H1 (cell line): ENCODE measurements around the gene CC2D2A. TPM values are rescaled to one million over a fixed set of nuclear protein-coding genes. Genes with fewer than 3 reads are reported as not detected.

ENCODE experiments used
- CTCF ChIA-PET: fragments of 300-600 bp; sonication (Branson Sonifier 250); formaldehyde crosslinking; loops from one replicate; lab custom pipeline; 2021; ENCODE audit not compliant: partially characterized antibody; lab: Charles Lee
- POLR2A ChIA-PET: fragments of 300-600 bp; sonication (Branson Sonifier 250); formaldehyde crosslinking; loops from one replicate; lab custom pipeline; 2021; ENCODE audit warnings: inconsistent platforms; ENCODE audit not compliant: partially characterized antibody; lab: Charles Lee
- DNase-seq, 2 experiments: peaks; one replicate each; pipeline versions ENCODE4 v3.0.0 to v3.0.0-alpha.2; 2010 to 2022; ENCODE audit warnings: low spot score in 2 of 2, low read depth in 1 of 2, mixed read lengths in 1 of 2
- FAIRE-seq: peaks from 2 replicates; lab custom pipeline; 2011; peaks lifted over from hg19 to GRCh38; lab: Jason Lieb, UNC
- H2AFZ ChIP-seq: 2 replicates; pipeline ENCODE4 v1.8.1; 2012; ENCODE audit warnings: low read length, inconsistent platforms
- H2AK5ac ChIP-seq: 2 replicates; pipeline ENCODE4 v1.6.1; 2013; ENCODE audit warnings: low read depth, low read length
- H2BK120ac ChIP-seq: replicated peaks from 2 replicates; pipeline ENCODE3; 2013; ENCODE audit warnings: low read depth, low read length, inconsistent platforms
- H2BK12ac ChIP-seq: 2 replicates; pipeline ENCODE4 v1.6.1; 2013; ENCODE audit warnings: low read depth, low read length
- H2BK15ac ChIP-seq: 2 replicates; pipeline ENCODE4 v1.6.1; 2013; ENCODE audit warnings: low read length
- H2BK20ac ChIP-seq: 2 replicates; pipeline ENCODE4 v1.6.1; 2013; ENCODE audit warnings: low read length
- H2BK5ac ChIP-seq: 2 replicates; pipeline ENCODE4 v1.6.1; 2013; ENCODE audit warnings: low read depth, low read length
- H3K14ac ChIP-seq: 2 replicates; pipeline ENCODE4 v1.6.1; 2013; ENCODE audit warnings: inconsistent platforms; ENCODE audit not compliant: insufficient read length
- H3K18ac ChIP-seq: 2 replicates; pipeline ENCODE4 v1.6.1; 2013; ENCODE audit warnings: low read length; ENCODE audit errors: extremely low read depth
- H3K23ac ChIP-seq: 2 replicates; pipeline ENCODE4 v1.6.1; 2013; ENCODE audit warnings: inconsistent platforms; ENCODE audit not compliant: insufficient read length
- H3K23me2 ChIP-seq: 2 replicates; pipeline ENCODE4 v1.6.1; 2013; ENCODE audit warnings: low read depth, low read length
- H3K27ac ChIP-seq: 2 replicates; pipeline ENCODE4 v1.6.1; 2011; ENCODE audit warnings: low read depth, low read length, inconsistent platforms
- H3K27me3 ChIP-seq, 4 experiments: replicated peaks in 1 of 4; 1 replicate in 1 of 4; 2 replicates in 3 of 4; pipeline versions ENCODE4 v1.6.1 to v1.8.1; 2011 to 2013; ENCODE audit warnings: low read length in 3 of 4, mild to moderate bottlenecking in 3 of 4, inconsistent platforms in 2 of 4, mixed read lengths in 2 of 4, moderate library complexity in 1 of 4; ENCODE audit not compliant: control insufficient read depth in 3 of 4, insufficient read depth in 3 of 4; ENCODE audit errors: extremely low read depth in 1 of 4
- H3K36me3 ChIP-seq, 4 experiments: 2 replicates each; pipeline versions ENCODE4 v1.6.1 to v1.8.1; 2011 to 2013; ENCODE audit warnings: mild to moderate bottlenecking in 4 of 4, low read length in 3 of 4, moderate library complexity in 2 of 4, control low read depth in 1 of 4, inconsistent platforms in 1 of 4; ENCODE audit not compliant: insufficient read depth in 4 of 4, control insufficient read depth in 2 of 4
- H3K4ac ChIP-seq: replicated peaks from 2 replicates; pipeline ENCODE3; 2013; ENCODE audit warnings: low read length, low read depth, mixed read lengths, inconsistent platforms; ENCODE audit not compliant: insufficient read length
- H3K4me1 ChIP-seq, 4 experiments: replicated peaks in 1 of 4; 1 replicate in 1 of 4; 2 replicates in 3 of 4; pipeline versions ENCODE4 v1.6.1 to v1.8.1; 2011 to 2013; ENCODE audit warnings: low read length in 3 of 4, inconsistent platforms in 2 of 4, mixed read lengths in 1 of 4; ENCODE audit not compliant: insufficient read depth in 4 of 4, control insufficient read depth in 3 of 4
- H3K4me2 ChIP-seq, 2 experiments: 2 replicates each; pipeline versions ENCODE4 v1.6.1 to v1.8.1; 2011 to 2013; ENCODE audit warnings: low read depth in 2 of 2, low read length in 2 of 2, control low read depth in 1 of 2, inconsistent platforms in 1 of 2, mild to moderate bottlenecking in 1 of 2; ENCODE audit not compliant: insufficient read depth in 1 of 2
- H3K4me3 ChIP-seq, 4 experiments: fragments of 200-600, 300-600 bp in 1 of 4; sonication (generic), shearing (Covaris generic), sonication (Bioruptor Twin) in 1 of 4; 2 replicates each; pipeline versions ENCODE4 v1.5.1 to v1.8.1; 2011 to 2016; ENCODE audit warnings: low read length in 4 of 4, low read depth in 3 of 4, control low read depth in 2 of 4, inconsistent platforms in 2 of 4, mild to moderate bottlenecking in 2 of 4, mixed read lengths in 1 of 4, moderate library complexity in 1 of 4; ENCODE audit not compliant: insufficient read depth in 2 of 4; ENCODE audit errors: extremely low read depth in 1 of 4
- H3K56ac ChIP-seq: replicated peaks from 2 replicates; pipeline ENCODE3; 2013; ENCODE audit warnings: low read depth, mild to moderate bottlenecking, mixed read lengths, low read length, inconsistent platforms; ENCODE audit not compliant: insufficient read length
- H3K79me1 ChIP-seq: 2 replicates; pipeline ENCODE4 v1.6.1; 2013; ENCODE audit warnings: low read depth, low read length, control low read depth
- H3K79me2 ChIP-seq, 2 experiments: 2 replicates each; pipeline versions ENCODE4 v1.6.1 to v1.8.1; 2012 to 2013; ENCODE audit warnings: low read length in 2 of 2, mild to moderate bottlenecking in 2 of 2, inconsistent platforms in 1 of 2; ENCODE audit not compliant: insufficient read depth in 2 of 2, control insufficient read depth in 1 of 2
- H3K9ac ChIP-seq, 4 experiments: replicated peaks in 1 of 4; 1 replicate in 1 of 4; 2 replicates in 3 of 4; pipeline versions ENCODE4 v1.6.1 to v1.8.1; 2011 to 2013; ENCODE audit warnings: low read depth in 3 of 4, low read length in 3 of 4, control low read depth in 2 of 4, mild to moderate bottlenecking in 2 of 4, moderate library complexity in 2 of 4, inconsistent platforms in 1 of 4; ENCODE audit errors: extremely low read depth in 1 of 4
- H3K9me3 ChIP-seq, 2 experiments: 2 replicates each; pipeline versions ENCODE4 v1.6.1 to v1.8.1; 2012 to 2013; ENCODE audit warnings: mild to moderate bottlenecking in 2 of 2, moderate library complexity in 2 of 2, control low read depth in 1 of 2, inconsistent platforms in 1 of 2, low read depth in 1 of 2, low read length in 1 of 2, mixed read lengths in 1 of 2; ENCODE audit not compliant: insufficient read depth in 2 of 2
- H4K20me1 ChIP-seq, 2 experiments: replicated peaks in 1 of 2; 2 replicates each; pipeline versions ENCODE3 to v1.8.1; 2011 to 2013; ENCODE audit warnings: inconsistent platforms in 2 of 2, low read length in 2 of 2, mild to moderate bottlenecking in 1 of 2; ENCODE audit not compliant: insufficient read depth in 2 of 2, control insufficient read depth in 1 of 2
- H4K5ac ChIP-seq: 2 replicates; pipeline ENCODE4 v1.6.1; 2013; ENCODE audit warnings: low read length, low read depth, mixed read lengths, inconsistent platforms; ENCODE audit not compliant: insufficient read length
- H4K8ac ChIP-seq: 2 replicates; pipeline ENCODE4 v1.8.0; 2013; ENCODE audit warnings: mild to moderate bottlenecking, moderate library complexity, low read length, inconsistent platforms; ENCODE audit not compliant: insufficient read depth; ENCODE audit errors: extremely low read depth
- H4K91ac ChIP-seq: replicated peaks from 2 replicates; pipeline ENCODE3; 2013; ENCODE audit warnings: low read length, mixed read lengths, inconsistent platforms; ENCODE audit not compliant: insufficient read length
- ASH2L ChIP-seq: fragments of 200-600, 300-600 bp; sonication (generic); IDR thresholded peaks from one replicate; pipeline ENCODE4 v1.7.1; 2017; ENCODE audit warnings: low read length
- JUND ChIP-seq: IDR thresholded peaks from 2 replicates; pipeline ENCODE4 v1.6.1; 2011; ENCODE audit warnings: mild to moderate bottlenecking, improper control_type of control experiment, low read length
- MAX ChIP-seq: IDR thresholded peaks from 2 replicates; pipeline ENCODE4 v1.6.1; 2012; ENCODE audit warnings: inconsistent platforms
- NRF1 ChIP-seq: IDR thresholded peaks from 2 replicates; pipeline ENCODE4 v1.6.1; 2011; ENCODE audit warnings: mild to moderate bottlenecking, low read depth, low read length, improper control_type of control experiment
- RBBP5 ChIP-seq: IDR thresholded peaks from 2 replicates; pipeline ENCODE4 v1.7.1; 2012; ENCODE audit warnings: low read depth, mild to moderate bottlenecking, inconsistent platforms, low read length, moderate library complexity, borderline replicate concordance
- WGBS, 2 experiments: shearing (Covaris generic) in 1 of 2; methylation state at CpG; one replicate each; pipeline versions ENCODE4 v1.1.6 to v1.1.7; 2013 to 2015; ENCODE audit warnings: low lambda C conversion rate in 2 of 2, mixed read lengths in 2 of 2, inconsistent platforms in 1 of 2, low coverage in 1 of 2, missing lambda C conversion rate in 1 of 2; ENCODE audit not compliant: insufficient replicate concordance in 2 of 2, insufficient coverage in 1 of 2, insufficient read length in 1 of 2; ENCODE audit errors: extremely low coverage in 1 of 2, missing lambda C conversion rate in 1 of 2; 5-methylcytosine and 5-hydroxymethylcytosine counted together
- polyA plus RNA-seq, 7 experiments: library from polyadenylated mRNA; depleted of rRNA in 3 of 7; stranded (reverse) in 5 of 7; unstranded in 2 of 7; fragments of >200 nt in 5 of 7; fragments of 200-250 nt in 2 of 7; gene quantifications; 1 replicate in 5 of 7; 2 replicates in 1 of 7; 4 replicates in 1 of 7; pipeline versions ENCODE4 v1.2.1 to v1.2.3, GENCODE V29; 2011 to 2013; ENCODE audit warnings: missing spikeins in 2 of 7, mixed read lengths in 2 of 7
- total RNA-seq: library from RNA; stranded (reverse); fragmentation: NEBNext Ultra II Directional; extraction: Animal tissue kit (Norgen Biotek cat#: 25700); gene quantifications from 2 replicates; pipeline ENCODE4 v1.2.1, GENCODE V29; 2021

The CC2D2A gene
- total and polyA plus RNA-seq, 2 of the 8 experiments (the other 6 are each of a cell fraction or from before 2014, with no cell fraction given), result 11.0 to 12.2 TPM

DNA sequence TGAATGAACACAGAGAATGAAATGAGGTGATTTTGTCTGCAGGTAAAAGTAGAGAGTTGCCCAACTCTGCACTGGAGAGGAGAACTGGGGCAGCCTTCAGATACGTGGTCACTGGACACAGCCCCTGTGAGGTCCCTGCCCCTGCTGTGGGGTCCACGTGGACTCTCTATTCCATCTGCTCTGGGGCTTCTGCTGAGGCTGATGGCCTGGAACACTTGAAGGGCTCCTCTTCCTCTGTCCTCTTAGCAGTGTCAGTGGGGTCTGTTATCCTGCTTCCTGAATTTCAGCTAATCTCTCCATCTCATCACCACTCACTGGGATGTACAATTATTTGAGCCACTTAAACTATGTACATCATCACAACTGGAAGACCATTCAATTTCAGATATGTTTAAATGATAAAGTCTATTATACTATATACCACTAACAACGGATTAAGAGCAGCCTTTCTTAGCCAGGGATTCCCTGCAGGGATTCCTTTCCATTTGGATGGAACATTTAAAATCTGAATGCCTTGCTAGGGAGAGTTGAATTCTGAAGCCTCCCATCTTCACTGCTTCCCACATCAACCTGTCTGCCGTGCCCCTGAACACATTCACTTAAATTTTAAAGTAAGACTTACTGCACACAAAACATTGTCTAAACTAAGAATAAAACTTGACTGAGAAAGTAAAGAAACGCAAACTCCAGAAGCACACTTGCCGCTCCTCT is 74.0 kb downstream of the CC2D2A start:
- no peaks in the 10 kb centered on the region for H3K27me3 ChIP-seq
- DNase-seq (no peak), FAIRE-seq (peak; percentile 72)
- no peak overlapping the region; the same call in 1 of the 2 replicates for H2BK5ac ChIP-seq
- H3K9me3 ChIP-seq, result no peaks in the 10 kb centered on the region
- H3K9ac ChIP-seq, result no peak overlapping the region
- H2BK15ac ChIP-seq, result no peak overlapping the region
- no peak overlapping the region for H2AK5ac ChIP-seq
- H3K79me1 ChIP-seq, result no peaks in the 10 kb centered on the region
- H3K23ac ChIP-seq, result no peak overlapping the region
- H3K36me3 ChIP-seq, result no peaks in the 10 kb centered on the region; a peak in 3 of 8 replicates
- no peak overlapping the region for H2BK120ac ChIP-seq
- H4K91ac ChIP-seq, result no peak overlapping the region
- H2AFZ ChIP-seq, result no peak overlapping the region
- H3K23me2 ChIP-seq, result no peaks in the 10 kb centered on the region
- no peak overlapping the region for H3K27ac ChIP-seq
- peak overlapping the region; percentile 13 for H2BK12ac ChIP-seq
- no peak overlapping the region for H4K8ac ChIP-seq
- WGBS, 2 experiments, result 32% methylated on average over 6 of the region's 6 CpGs; no CpG with 5 or more reads in 1 of the 2 experiments
- H3K4me1 ChIP-seq, result peaks cover 0 to 11% (median 6%) of the 10 kb centered on the region in 4 experiments; a peak in 3 of 7 replicates
- ChIA-PET POLR2A (interaction anchor here (0.6 to 1.5 kb wide), 2 partner anchors 35 to 112 kb away, joined by 3 to 4 read pairs; partner anchors contain the start of gene FBXL5), CTCF (interaction anchor here (0.8 to 1.7 kb wide), 6 partner anchors 12 to 662 kb away, joined by 3 to 4 read pairs (median 3); no protein-coding TSS in a partner anchor)
- no peaks in the 10 kb centered on the region for H3K79me2 ChIP-seq
- no peak overlapping the region for H3K14ac ChIP-seq
- no peak overlapping the region for H4K5ac ChIP-seq
- H2BK20ac ChIP-seq, result no peak overlapping the region
- no peak overlapping the region for H3K18ac ChIP-seq
- peak overlapping the region in 1 of 4 experiments; percentile 20; a peak in 1 of 8 replicates for H3K4me3 ChIP-seq
- no peak overlapping the region for H3K4ac ChIP-seq
- peak overlapping the region; percentile 19 to 58 for H3K4me2 ChIP-seq
- no peaks in the 10 kb centered on the region for H4K20me1 ChIP-seq
- no peak for TF ChIP-seq MAX
- no peak for TF ChIP-seq RBBP5
- TF ChIP-seq ASH2L, result no peak
- no peak for TF ChIP-seq NRF1
- TF ChIP-seq JUND, result no peak
- H3K56ac ChIP-seq, result peak overlapping the region; percentile 12
